HG03457 (cell line): ENCODE measurements around the gene AQP12B.
"Not testable (repeated sequence)": the region's sequence is repeated elsewhere in the genome, so short reads cannot be mapped to it uniquely, and the experiment has no call there.

Experiments
- ATAC-seq: cut with Tn5 transposase; IDR thresholded peaks from one replicate; pipeline ENCODE4 v1.9.1; 2021; ENCODE audit warnings: moderate number of reproducible peaks; ENCODE audit not compliant: unreplicated experiment

The AQP12B gene, protein sequence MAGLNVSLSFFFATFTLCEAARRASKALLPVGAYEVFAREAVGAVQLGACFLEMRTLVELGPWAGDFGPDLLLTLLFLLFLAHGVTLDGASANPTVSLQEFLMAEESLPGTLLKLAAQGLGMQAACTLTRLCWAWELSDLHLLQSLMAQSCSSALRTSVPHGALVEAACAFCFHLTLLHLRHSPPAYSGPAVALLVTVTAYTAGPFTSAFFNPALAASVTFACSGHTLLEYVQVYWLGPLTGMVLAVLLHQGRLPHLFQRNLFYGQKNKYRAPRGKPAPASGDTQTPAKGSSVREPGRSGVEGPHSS

GRCh38 chr2:240682431-240683224 lies at the start of gene AQP12B:
Gene AQP12B, minus strand, starts transcription at chr2:240682885. Its CDS starts 48 bp downstream, at chr2:240682837.
- ATAC-seq, result not testable (repeated sequence)

GRCh38 chr2:240732184-240732583 lies 49.5 kb upstream of the AQP12B start:
- ATAC-seq, result no peak

DNA sequence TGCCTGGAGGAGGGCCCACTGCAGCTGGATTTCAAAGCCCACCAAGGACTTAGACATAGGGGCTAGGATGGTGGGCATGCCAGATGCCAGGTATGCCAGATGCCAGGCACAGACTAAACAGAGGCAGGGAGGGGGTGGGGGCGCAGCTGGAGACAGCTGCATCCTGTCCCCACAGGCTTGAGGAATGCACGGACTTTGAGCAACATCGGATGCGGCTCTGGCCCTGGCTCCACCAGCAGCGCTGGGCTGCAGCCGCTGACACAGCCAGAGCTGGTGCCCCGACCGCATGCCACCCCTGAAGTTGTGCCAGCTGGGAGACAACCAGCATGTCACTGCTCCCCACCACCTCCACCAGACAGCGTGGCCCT lies 48.5 kb upstream of the AQP12B start:
- ATAC-seq, result no peak

DNA sequence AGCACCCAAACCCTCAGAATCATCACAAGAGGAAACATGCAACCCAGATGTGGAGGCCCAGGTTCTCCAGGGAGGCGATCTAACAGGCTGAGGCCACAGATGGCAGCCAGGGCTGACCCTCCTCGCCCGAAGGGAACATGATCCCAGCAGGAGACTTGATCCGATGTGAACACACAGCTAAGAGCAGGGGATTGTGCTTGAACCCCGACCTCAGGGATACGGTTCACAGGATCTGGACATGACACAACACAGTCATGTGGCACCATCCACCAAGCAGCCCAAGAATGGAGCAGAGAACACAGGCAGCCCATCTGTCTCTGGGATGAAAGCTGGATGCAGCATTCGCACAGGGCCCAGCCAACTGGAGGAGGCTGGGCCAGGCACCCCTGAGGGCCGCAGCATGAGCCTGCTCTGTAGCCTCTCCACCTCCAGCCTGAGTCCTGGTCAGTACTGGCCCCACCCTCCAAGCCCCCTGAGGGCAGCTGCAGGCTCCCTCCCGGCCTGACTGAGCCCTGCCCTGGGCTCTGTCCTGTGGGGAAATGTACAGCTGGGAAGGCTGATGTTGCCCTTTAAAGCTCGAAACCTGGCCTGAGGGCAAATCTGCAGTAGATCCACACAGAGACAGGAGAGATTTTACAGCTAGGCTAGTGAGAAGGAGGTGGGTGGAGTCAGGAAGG lies 48.0 kb upstream of the AQP12B start:
- ATAC-seq, result no peak

GRCh38 chr2:240728827-240729226 lies 46.1 kb upstream of the AQP12B start:
- ATAC-seq, result no peak

- no peak for ATAC-seq
These were observed 45.7 kb upstream of the AQP12B start for GRCh38 chr2:240728361-240728760.

DNA sequence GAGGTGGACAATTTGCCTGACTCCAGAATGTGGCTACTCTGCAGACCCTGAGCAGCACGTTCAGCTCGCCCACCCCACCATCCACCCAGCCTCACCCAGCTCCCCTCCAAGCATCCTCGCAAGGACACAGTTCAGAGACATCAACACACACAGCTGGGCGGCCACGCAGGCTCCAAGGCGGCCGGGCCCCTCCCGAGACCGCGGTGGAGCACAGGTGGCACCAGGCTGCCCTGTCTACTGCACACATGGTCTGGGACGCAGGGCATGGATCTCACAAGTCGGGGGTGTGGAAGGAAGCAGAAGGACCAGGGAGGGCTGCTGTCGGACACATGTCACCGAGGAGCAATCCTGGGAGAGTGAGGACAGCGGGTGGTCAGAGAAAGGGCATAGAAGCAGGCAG lies 45.2 kb upstream of the AQP12B start:
- no peak for ATAC-seq

- ATAC-seq, result no peak
These were observed 44.8 kb upstream of the AQP12B start for GRCh38 chr2:240727439-240727838.

DNA sequence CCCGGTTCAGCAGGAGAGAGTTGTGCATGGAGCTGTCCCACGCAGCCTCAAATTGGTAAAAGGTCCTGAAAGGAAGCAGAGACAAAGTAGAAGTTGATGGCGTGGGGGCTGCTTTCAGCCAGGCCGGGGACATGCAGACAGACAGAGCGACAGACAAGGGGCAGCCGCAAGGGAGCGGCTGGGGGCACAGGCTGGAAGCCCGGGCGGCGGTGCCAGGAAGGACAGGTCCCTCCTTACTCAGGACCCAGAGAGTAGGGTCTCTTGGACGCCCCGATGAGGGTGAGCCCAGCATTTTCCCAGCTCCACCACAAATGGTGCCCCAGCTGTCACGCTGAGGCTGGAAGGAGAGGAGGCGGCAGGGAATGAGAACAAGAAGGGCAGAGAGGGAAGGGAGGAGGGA lies 44.2 kb upstream of the AQP12B start:
- ATAC-seq, result no peak

- no peak for ATAC-seq
These were observed 43.0 kb upstream of the AQP12B start for GRCh38 chr2:240725671-240726070.

DNA sequence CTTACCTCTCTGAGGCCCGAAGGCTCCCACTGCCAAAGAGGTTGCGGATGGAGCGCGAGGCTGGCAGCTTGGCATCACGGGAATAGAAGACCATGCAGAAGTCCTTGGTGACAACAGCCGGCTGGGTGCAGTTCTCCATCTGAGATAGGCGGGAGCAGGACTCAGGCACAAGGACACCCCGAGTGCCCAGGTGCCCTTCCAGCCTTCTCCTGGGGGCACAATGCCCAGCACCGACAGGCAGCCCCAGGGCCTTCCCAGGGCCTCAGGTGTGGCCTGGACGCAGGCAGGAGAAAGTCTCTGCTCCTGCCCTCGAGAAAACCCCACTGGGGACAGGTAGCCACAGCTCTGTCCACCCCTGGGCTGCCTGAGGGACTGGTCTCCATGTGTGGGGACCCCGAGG lies 42.6 kb upstream of the AQP12B start:
- ATAC-seq, result no peak

DNA sequence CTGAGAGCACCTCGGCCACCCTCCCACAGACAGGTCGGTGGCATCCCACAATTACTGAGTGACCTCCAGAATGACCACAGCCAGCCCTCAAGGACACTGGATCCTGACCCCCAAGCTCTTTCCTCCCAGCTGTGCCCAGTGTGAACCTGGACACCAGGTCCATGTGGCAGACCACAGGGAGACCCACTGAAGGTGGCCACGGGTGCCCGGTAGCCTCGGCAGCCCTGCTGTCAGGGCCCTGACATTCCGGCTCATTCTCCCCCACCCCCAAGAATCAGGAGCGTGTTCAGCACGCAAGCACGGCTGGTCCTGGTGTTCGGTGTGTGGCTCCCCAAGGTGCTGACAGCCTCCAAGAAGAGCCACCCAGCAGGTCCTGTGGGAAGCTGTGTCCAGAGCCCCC lies 41.7 kb upstream of the AQP12B start:
- ATAC-seq, result no peak

GRCh38 chr2:240723851-240724250 lies 41.2 kb upstream of the AQP12B start:
- no peak for ATAC-seq

DNA sequence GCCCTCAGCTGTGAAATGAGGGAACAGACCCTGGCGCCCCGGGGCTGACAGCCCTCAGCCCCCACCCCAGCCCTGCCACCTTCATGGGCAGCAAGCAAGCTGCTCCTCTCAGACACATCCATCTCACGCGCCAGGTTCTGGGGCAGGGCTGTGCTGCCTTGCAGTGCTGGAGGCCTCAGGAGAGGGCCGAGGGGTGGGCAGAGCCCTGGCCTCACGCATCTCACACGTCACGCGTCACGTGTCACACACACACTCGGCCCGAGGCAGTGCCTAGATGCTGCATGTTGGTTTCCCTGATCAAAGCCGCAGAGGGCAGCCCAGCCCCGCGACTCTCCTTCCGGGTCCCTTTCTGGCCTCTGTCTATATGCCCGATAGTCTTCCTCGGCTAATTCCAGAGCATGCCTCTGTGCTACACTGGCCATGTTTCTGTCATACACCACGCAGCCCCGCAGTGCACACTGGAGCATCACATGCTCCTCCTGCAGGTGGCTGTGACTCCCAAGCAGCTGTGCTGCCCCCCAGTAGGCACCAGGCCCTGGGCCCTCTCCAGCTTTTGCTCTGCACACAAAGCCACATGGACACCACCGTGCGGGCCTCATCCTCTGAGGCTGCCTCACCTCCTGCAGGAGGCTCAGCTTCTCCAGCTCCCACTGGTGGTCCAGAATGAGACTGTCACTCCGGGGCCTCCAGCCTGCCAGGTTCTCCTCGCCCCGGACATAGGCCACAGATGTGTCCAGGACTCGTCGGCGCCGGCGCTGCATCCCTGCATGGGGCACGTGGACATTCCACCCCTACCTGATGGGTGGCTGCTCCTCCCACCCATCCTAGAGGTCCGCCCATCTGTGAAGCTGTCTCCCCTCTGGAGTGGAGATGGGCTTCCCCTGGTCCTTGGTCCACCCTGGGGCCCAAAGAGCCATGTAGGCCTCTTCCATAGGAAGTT lies 40.4 kb upstream of the AQP12B start:
- no peak for ATAC-seq

DNA sequence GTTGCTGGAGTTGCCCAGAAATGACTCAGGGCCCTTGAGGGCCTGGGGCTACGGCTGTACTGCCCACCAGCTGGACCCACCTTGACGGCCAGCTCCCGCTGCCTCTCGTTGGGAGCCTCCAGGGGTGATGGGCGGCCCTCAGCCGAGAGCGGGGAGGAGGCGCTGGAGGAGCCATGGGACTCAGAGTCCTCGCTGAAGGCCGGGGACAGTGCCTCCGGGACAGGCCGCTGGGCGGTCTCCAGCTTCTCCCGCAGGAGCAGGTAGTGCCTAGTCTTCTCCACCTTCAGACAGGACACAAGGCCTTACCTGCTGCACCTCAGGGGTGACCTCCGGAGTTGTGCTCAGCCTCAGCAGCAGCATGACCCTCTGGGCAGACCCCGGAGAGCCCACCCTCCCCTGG lies 39.7 kb upstream of the AQP12B start:
- no peak for ATAC-seq

DNA sequence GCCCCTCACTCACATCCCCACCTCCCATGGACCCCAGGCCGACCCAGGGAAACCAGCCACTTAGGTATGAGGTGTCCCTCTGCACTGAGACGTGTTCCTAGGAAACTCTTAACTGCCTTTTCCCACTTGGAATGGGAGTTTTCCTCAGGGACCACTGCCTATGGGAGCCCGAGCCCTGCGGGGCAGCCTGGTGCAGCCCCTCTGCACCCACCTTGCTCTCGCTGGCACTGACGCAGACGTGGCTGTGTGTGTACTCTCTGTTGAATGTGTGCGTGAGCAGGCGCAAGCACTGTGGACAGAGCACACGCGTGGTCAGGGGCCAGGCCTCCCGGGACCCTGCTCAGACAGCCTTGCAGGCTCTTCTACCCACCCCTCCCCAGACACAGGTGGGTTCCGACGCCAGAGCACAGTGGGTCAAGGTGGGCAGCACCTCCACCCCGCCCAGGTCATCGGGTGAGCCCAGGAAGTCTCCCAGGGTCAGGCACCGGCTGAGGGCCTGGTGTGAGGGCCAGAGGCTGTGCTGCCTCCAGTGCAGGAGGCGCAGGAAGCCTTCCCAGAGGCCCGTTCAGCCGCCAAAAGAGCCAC lies 39.0 kb upstream of the AQP12B start:
- ATAC-seq, result no peak

GRCh38 chr2:240720686-240721595 lies 38.3 kb upstream of the AQP12B start:
- no peak for ATAC-seq

DNA sequence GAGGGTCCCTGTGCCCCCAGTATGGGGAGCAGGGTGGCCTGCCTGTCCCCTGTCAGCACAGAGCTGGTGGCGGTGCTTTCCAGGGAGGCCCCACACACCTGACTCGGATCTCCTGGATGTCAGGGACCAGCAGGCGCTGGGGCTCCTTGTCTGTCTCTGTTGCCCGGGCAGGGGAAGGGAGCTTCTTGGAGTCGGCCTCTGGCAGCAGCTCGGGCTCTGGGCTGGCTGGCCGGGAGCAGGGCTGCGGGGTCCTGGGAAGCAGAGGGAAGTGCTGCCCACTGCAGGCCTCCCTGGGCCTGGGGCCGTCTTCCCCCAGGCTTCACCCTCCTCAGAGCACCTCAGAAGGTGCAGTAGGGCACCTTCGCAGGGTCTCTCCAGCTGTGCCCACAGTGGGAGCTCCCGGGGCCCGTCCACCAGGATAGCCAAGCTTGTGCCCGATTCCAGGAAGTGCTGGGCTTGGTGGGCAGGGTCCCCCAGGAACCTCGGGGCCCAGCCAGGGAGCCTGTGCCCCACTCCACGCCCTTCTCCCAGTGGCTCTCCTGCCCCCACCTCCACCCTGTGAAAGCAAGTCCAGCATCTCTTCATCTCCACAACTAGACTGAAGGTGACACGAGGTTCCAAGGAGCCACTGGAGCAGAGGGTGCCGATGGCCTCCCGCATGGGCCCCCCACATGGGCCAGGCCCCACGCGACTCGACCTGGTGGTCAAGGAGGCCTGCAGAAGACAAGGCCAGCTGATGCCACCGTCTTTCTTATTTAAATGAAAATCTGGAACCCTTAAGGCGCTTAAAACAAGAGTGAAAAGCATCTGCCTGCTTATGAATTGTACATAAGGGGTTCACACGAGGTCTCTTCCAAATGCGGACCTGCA lies 37.2 kb upstream of the AQP12B start:
- ATAC-seq, result no peak
